GM12801 (cell line): ENCODE data around the gene EXD3.

ENCODE experiments used
- TF ChIP-seq, protein P1 (sequence below): IDR thresholded peaks from one replicate; pipeline ENCODE4 v1.5.1; 2011; ENCODE audit warnings: control low read depth; ENCODE audit not compliant: insufficient read length; ENCODE audit errors: extremely low read depth

Gene EXD3

GRCh38 chr9:137404961-137405567 lies 17.9 kb downstream of the EXD3 start:
- TF ChIP-seq, protein P1, sequence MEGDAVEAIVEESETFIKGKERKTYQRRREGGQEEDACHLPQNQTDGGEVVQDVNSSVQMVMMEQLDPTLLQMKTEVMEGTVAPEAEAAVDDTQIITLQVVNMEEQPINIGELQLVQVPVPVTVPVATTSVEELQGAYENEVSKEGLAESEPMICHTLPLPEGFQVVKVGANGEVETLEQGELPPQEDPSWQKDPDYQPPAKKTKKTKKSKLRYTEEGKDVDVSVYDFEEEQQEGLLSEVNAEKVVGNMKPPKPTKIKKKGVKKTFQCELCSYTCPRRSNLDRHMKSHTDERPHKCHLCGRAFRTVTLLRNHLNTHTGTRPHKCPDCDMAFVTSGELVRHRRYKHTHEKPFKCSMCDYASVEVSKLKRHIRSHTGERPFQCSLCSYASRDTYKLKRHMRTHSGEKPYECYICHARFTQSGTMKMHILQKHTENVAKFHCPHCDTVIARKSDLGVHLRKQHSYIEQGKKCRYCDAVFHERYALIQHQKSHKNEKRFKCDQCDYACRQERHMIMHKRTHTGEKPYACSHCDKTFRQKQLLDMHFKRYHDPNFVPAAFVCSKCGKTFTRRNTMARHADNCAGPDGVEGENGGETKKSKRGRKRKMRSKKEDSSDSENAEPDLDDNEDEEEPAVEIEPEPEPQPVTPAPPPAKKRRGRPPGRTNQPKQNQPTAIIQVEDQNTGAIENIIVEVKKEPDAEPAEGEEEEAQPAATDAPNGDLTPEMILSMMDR = no peak

DNA sequence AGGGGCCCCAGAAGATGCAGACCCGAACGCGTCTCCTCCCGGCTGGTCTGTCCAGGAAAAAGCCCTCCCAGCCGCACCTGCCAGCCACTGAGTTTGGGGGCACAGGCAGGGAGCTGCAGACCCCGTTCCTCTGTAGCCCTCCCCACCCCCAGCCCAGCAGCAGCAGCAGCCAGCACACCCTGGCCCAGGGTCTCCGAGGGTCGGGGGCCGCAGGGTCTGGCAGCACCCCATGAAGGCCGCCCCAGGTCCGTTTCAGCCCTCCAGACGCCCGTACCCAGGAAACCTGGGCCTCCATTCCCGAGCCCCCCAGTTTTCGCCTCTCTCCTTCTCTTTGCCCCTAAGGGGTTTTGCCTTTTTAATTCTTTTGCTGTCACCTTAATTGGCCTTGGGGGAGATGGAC lies 19.7 kb downstream of the EXD3 start:
- TF ChIP-seq, protein P1 = no peak

DNA sequence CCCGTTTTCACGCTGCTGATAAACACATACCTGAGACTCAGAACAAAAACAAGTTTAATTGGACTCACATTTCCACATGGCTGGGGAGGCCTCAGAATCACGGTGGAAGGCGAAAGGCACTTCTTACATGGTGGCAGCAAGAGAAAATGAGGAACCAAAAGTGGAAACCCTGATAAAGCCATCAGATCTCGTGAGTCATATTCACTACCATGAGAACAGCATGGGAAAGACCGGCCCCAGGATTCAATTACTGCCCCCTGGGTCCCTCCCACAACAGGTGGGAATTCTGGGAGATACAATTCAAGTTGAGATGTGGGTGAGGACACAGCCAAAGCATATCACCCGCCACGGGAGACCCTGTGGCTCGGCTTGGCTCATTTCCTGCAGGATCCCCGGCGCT lies 20.2 kb downstream of the EXD3 start:
- TF ChIP-seq, protein P1 = no peak

DNA sequence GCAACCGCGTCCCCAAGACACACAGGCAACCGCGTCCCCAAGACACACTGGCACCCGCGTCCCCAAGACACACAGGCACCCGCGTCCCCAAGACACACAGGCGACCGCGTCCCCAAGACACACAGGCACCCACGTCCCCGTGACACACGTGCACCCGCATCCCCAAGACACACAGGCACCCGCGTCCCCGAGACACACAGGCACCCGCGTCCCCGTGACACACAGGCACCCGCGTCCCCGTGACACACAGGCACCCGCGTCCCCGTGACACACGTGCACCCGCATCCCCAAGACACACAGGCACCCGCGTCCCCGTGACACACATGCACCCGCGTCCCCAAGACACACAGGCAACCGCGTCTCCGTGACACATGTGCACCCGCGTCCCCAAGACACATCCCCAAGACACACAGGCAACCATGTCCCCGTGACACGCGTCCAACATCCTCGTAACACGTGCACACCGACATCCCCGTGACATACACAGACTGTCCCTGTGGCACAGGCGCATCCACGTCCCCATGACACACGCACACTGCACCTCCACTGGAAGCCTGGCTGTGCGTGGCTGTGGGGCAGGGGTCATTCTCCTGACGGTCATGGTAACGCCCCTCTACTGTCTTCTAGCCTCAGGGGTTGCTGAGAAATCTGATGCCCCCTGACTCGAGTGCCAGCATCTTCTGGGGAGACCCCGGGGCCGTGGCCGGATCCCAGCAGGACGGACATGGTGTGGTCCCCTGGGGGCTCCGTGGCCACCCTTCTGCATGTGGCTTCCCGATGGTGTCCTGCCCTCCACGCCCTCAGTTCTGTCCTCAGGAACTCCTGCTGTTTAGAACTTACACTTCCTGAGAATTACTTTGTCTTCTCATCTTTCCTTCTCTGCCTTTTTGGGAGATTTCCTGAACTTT lies 24.1 kb downstream of the EXD3 start:
- TF ChIP-seq, protein P1 = no peak

- TF ChIP-seq, protein P1 = no peak
Observed at GRCh38 chr9:137397675-137398423, 25.1 kb downstream of the EXD3 start.

GRCh38 chr9:137396634-137397367 lies 26.2 kb downstream of the EXD3 start:
- TF ChIP-seq, protein P1 = no peak

DNA sequence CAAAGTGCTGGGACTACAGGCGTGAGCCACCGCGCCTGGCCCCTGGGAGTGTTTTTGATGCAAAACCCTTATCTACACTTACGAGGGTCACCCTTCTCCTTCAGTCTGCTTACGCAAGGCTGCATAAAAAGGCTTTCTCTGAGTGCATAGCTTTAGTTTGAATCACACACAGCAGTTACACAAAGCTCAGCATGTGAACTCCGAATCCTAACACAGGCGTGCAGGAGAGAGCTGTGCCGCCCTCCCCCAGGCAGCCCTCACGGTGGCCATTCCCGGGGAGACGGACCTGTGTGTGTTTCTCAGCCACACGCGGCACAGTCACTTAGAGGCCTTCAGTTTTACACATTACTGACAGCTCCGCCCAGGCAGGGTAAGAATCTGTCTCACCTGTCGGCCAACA lies 26.7 kb downstream of the EXD3 start:
- TF ChIP-seq, protein P1 = no peak
